ENCODE measurements around the gene C1QTNF9B.

- TF ChIP-seq JUND (IDR thresholded peaks at IDR 0.05) (no peak), CTCF (IDR thresholded peaks at IDR 0.05; ENCODE audit: low read depth, low read length, missing input control) (no peak), RAD21 (IDR thresholded peaks at IDR 0.05) (no peak), ATF3 (IDR thresholded peaks at IDR 0.05) (no peak), NR2F2 (IDR thresholded peaks at IDR 0.05) (no peak), FOXA1 (IDR thresholded peaks at IDR 0.05) (no peak), FOXA2 (IDR thresholded peaks at IDR 0.05) (no peak), YY1 (IDR thresholded peaks at IDR 0.05) (no peak), EGR1 (IDR thresholded peaks at IDR 0.05; ENCODE audit: low read depth in 2 of 2) (no peak), REST (IDR thresholded peaks at IDR 0.05) (no peak), MAX (IDR thresholded peaks at IDR 0.05) (no peak)
Measured at GRCh38 chr13:23883255-23883654, 14.0 kb downstream of the C1QTNF9B start.

Measured in liver (tissue), 3 donors.